HepG2 (cell line): ENCODE measurements around the gene KSR1. TPM values are rescaled to one million over a fixed set of nuclear protein-coding genes. Genes with fewer than 3 reads are reported as not detected.

ENCODE experiments used
- ATAC-seq: fragments of 200-7000 bp; cut with Tn5 transposase; 3 replicates; pipeline ENCODE4 v1.9.1; 2020; ENCODE audit warnings: mild to moderate bottlenecking, moderate library complexity
- BruUV-seq: library from RNA; stranded (reverse); fragments of 400-500 nt; replicated peaks from 2 replicates; lab custom pipeline; 2021; lab: Mats Ljungman, UMichigan
- CTCF ChIA-PET: fragments of 300-600 bp; formaldehyde crosslinking; extraction: SDS; loops from one replicate; lab custom pipeline; 2021; ENCODE audit warnings: low total read pairs, inconsistent platforms, low intra/inter-chr PET ratio; lab: Yijun Ruan, JAX
- POLR2A ChIA-PET: fragments of 350-600 bp; sonication (Branson Sonifier 250); formaldehyde crosslinking; loops from one replicate; lab custom pipeline; 2020; ENCODE audit warnings: antibody characterized with exemption, inconsistent platforms; lab: Yijun Ruan, JAX
- DNase-seq: peaks from one replicate; pipeline ENCODE4 v3.0.0-alpha.2; 2015; ENCODE audit warnings: low spot score
- FAIRE-seq: peaks from 3 replicates; lab custom pipeline; 2011; peaks lifted over from hg19 to GRCh38; lab: Jason Lieb, UNC
- H2AFZ ChIP-seq: one replicate; pipeline ENCODE4 v1.6.1; 2011; ENCODE audit warnings: low read length, inconsistent platforms
- H3K27ac ChIP-seq: fragments of 300-600 bp; 3 replicates; pipeline ENCODE4 v1.8.0; 2011; ENCODE audit warnings: mixed run types, mild to moderate bottlenecking, mixed read lengths, low read length, inconsistent platforms; ENCODE audit not compliant: insufficient read depth; ENCODE audit errors: extremely low read length
- H3K27me3 ChIP-seq, 2 experiments: fragments of 200-600 bp in 1 of 2; 2 replicates in 1 of 2; 3 replicates in 1 of 2; pipeline versions ENCODE4 v1.6.0 to v1.8.0; 2011; ENCODE audit warnings: low read length in 2 of 2, mild to moderate bottlenecking in 2 of 2, moderate library complexity in 2 of 2, inconsistent platforms in 1 of 2; ENCODE audit not compliant: insufficient read depth in 2 of 2, control insufficient read depth in 1 of 2
- H3K36me3 ChIP-seq, 2 experiments: fragments of 200-600 bp in 1 of 2; replicated peaks in 1 of 2; 2 replicates in 1 of 2; 3 replicates in 1 of 2; pipeline versions ENCODE4 v1.5.1 to v1.8.0; 2011; ENCODE audit warnings: low read length in 2 of 2, inconsistent platforms in 1 of 2; ENCODE audit not compliant: insufficient read depth in 2 of 2, control insufficient read depth in 1 of 2
- H3K4me1 ChIP-seq: 2 replicates; pipeline ENCODE4 v1.5.1; 2012; ENCODE audit warnings: low read length, inconsistent platforms; ENCODE audit not compliant: insufficient read depth
- H3K4me2 ChIP-seq: 2 replicates; pipeline ENCODE4 v1.6.0; 2011; ENCODE audit warnings: low read depth, low read length, inconsistent platforms
- H3K4me3 ChIP-seq, 3 experiments: fragments of 200-600 bp in 1 of 3; sonication (generic), shearing (Covaris generic) in 1 of 3; replicated peaks in 1 of 3; 2 replicates each; pipeline ENCODE4 v1.5.1; 2011 to 2016; ENCODE audit warnings: low read length in 3 of 3, inconsistent platforms in 2 of 3, low read depth in 2 of 3, mild to moderate bottlenecking in 2 of 3, control low read depth in 1 of 3, mixed read lengths in 1 of 3; ENCODE audit not compliant: insufficient read depth in 1 of 3
- H3K79me2 ChIP-seq: one replicate; pipeline ENCODE4 v1.6.1; 2011; ENCODE audit warnings: low read length, inconsistent platforms; ENCODE audit not compliant: insufficient read depth
- H3K9ac ChIP-seq: 2 replicates; pipeline ENCODE4 v1.6.0; 2011; ENCODE audit warnings: mild to moderate bottlenecking, low read depth, low read length, inconsistent platforms; ENCODE audit not compliant: insufficient read depth
- H3K9me3 ChIP-seq: 2 replicates; pipeline ENCODE4 v1.5.1; 2012; ENCODE audit warnings: mild to moderate bottlenecking, low read length
- H4K20me1 ChIP-seq: 2 replicates; pipeline ENCODE4 v1.6.0; 2011; ENCODE audit warnings: inconsistent platforms, mild to moderate bottlenecking, low read length, moderate library complexity; ENCODE audit not compliant: insufficient read depth
- DR1 ChIP-seq: sonication (generic); formaldehyde crosslinking; IDR thresholded peaks from 2 replicates; pipeline ENCODE4 v1.8.0; 2021; ENCODE audit warnings: mild to moderate bottlenecking, missing genetic modification reagents, inconsistent platforms
- KDM1A ChIP-seq: IDR thresholded peaks from 2 replicates; pipeline ENCODE4 v1.6.1; 2016; ENCODE audit warnings: missing compliant biosample characterization
- MED13 ChIP-seq: sonication (generic); formaldehyde crosslinking; IDR thresholded peaks from 2 replicates; pipeline ENCODE4 v1.5.0; 2020; ENCODE audit warnings: missing genetic modification reagents
- REXO4 ChIP-seq: sonication (generic); formaldehyde crosslinking; IDR thresholded peaks from 2 replicates; pipeline ENCODE4 v1.8.0; 2022; ENCODE audit warnings: missing genetic modification reagents, mild to moderate bottlenecking, borderline replicate concordance
- SIX1 ChIP-seq: sonication (generic); formaldehyde crosslinking; IDR thresholded peaks from 2 replicates; pipeline ENCODE4 v1.4.0; 2020; ENCODE audit warnings: missing genetic modification reagents, borderline replicate concordance
- SP5 ChIP-seq: IDR thresholded peaks from 2 replicates; pipeline ENCODE4 v1.6.1; 2016; ENCODE audit warnings: low read depth, borderline replicate concordance
- SRSF9 ChIP-seq: fragments of 200-400 bp; formaldehyde crosslinking; IDR thresholded peaks from 2 replicates; pipeline ENCODE4 v1.6.1; 2018; ENCODE audit warnings: borderline replicate concordance, mild to moderate bottlenecking, low read depth, low read length; ENCODE audit not compliant: insufficient read depth, poor library complexity, severe bottlenecking
- ZIK1 ChIP-seq: sonication (generic); formaldehyde crosslinking; IDR thresholded peaks from 2 replicates; pipeline ENCODE4 v1.5.0; 2020; ENCODE audit warnings: mild to moderate bottlenecking, low read depth, missing genetic modification reagents, borderline replicate concordance
- ZNF30 ChIP-seq: sonication (generic); formaldehyde crosslinking; IDR thresholded peaks from 2 replicates; pipeline ENCODE4 v1.5.0; 2020; ENCODE audit warnings: mild to moderate bottlenecking, missing genetic modification reagents
- ZNF709 ChIP-seq: sonication (generic); formaldehyde crosslinking; IDR thresholded peaks from 2 replicates; pipeline ENCODE4 v1.5.0; 2020; ENCODE audit warnings: mild to moderate bottlenecking, missing genetic modification reagents
- whole genome bisulfite sequencing: methylation state at CpG from one replicate; pipeline ENCODE4 v1.1.6; 2017; ENCODE audit warnings: low lambda C conversion rate; 5-methylcytosine and 5-hydroxymethylcytosine counted together
- in situ Hi-C: cut with HindIII; loops from 2 replicates; pipeline ENCODE4 v1.10.0; 2017; ENCODE audit warnings: low pct_unique_long_range_greater_than_20kb; ENCODE audit not compliant: extremely low pct_ligation_motif_present
- intact Hi-C: fragments of 100-400 bp; cut with micrococcal nuclease; formaldehyde crosslinking; loops from one replicate; pipeline ENCODE4 v1.10.0; 2022; ENCODE audit not compliant: unreplicated experiment
- polyA plus RNA-seq, 8 experiments: library from polyadenylated mRNA; depleted of rRNA in 3 of 8; stranded (reverse) in 7 of 8; unstranded in 1 of 8; fragments of >200 nt; fragmentation: Illumina TruSeq in 4 of 8; extraction: Trizol in 4 of 8; gene quantifications; 2 replicates each; pipeline versions ENCODE4 v1.2.1 to v1.2.3, GENCODE V29; 2011 to 2016; ENCODE audit warnings: low read depth in 4 of 8, missing spikeins in 1 of 8, mixed read lengths in 1 of 8; ENCODE audit not compliant: insufficient read depth in 1 of 8
- total RNA-seq, 5 experiments: library from RNA; depleted of rRNA; stranded (reverse); fragments of >200 nt; fragmentation: Illumina TruSeq; extraction: Trizol; gene quantifications; 2 replicates each; pipeline ENCODE4 v1.2.3, GENCODE V29; 2016; ENCODE audit warnings: low read depth in 1 of 5
- TF ChIP-seq, protein P1 (sequence below): sonication (generic); formaldehyde crosslinking; IDR thresholded peaks from one replicate; pipeline ENCODE4 v1.5.1; 2020; ENCODE audit warnings: mild to moderate bottlenecking, missing genetic modification reagents; ENCODE audit errors: not compliant biosample characterization

Gene KSR1
- total and polyA plus RNA-seq, 2 of the 13 experiments (the other 11 are each of a cell fraction or from before 2014, with no cell fraction given) = 10.1 to 16.6 TPM

DNA sequence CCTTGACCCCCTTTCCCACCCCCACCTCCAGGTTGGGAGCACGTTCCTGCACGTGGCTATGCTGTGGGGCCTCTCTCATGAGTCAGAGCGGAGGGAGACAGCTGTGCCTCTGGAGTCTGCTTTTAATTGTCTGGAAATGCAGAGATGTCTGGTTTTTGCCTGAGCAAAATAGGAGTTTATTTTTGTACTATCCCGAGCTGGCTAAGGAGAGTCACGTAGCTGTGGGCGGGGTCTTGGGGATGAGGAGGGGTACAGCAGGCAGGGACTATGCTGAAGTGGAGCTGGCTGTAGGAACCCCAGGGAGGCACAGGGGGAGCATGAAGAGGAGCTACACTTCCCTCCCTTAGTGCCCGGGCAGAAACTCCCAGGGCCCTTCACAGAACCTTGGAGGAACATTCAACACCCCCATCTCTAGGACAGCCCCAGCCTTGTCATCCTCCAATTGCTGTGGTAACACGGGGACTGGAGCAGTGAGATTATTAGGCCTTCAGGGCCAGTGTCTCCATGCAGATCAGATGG, 130.0 kb downstream of the KSR1 start:
- TF ChIP-seq MED13 (CRISPR knock-in tag) = no peak
- H3K27ac ChIP-seq = no peak overlapping the region
- no peaks in the 10 kb centered on the region for H3K27me3 ChIP-seq
- ChIA-PET CTCF (no interaction called here), POLR2A (no interaction called here)
- no peaks in the 10 kb centered on the region for H4K20me1 ChIP-seq
- no peak overlapping the region for H3K4me3 ChIP-seq
- no peaks in the 10 kb centered on the region for H3K79me2 ChIP-seq
- ATAC-seq = no peak
- no TSS peak for BruUV-seq
- WGBS = 96% methylated on average over 7 of the region's 8 CpGs
- H3K9ac ChIP-seq = no peak overlapping the region
- H3K4me2 ChIP-seq = no peak overlapping the region
- intact Hi-C loops = no loop called here
- H2AFZ ChIP-seq = no peak overlapping the region
- in situ Hi-C loops = no loop called here
- no peaks in the 10 kb centered on the region for H3K4me1 ChIP-seq
- H3K36me3 ChIP-seq = peaks cover 12 to 50% of the 10 kb centered on the region in 2 experiments
- DNase-seq = no peak
- H3K9me3 ChIP-seq = no peaks in the 10 kb centered on the region
- no peak for FAIRE-seq

DNA sequence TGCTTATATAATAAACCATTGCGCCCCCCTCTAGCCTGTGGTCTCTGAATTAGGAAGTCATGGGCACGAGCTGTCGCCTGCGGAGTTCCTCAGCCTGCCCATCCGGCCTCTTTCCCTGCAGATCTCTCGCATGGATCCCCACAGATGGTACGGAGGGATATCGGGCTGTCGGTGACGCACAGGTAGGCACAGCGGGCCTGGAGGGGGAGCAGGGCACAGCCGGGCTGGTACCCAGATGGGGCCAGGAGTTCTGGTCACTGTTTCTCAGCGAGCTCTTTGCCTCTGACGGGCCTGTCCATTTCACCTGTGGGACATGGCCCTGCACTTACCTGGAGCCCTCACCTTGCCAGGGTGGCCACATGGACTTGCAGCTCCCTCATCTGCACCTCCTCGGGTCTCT, 132.1 kb downstream of the KSR1 start:
- DNase-seq = no peak
- FAIRE-seq = no peak
- TF ChIP-seq SP5 (CRISPR knock-in tag) (no peak), SRSF9 (no peak), ZIK1 (CRISPR knock-in tag) (no peak), ZNF709 (CRISPR knock-in tag) (no peak), KDM1A (CRISPR knock-in tag) (no peak), SIX1 (CRISPR knock-in tag) (no peak), DR1 (CRISPR knock-in tag) (no peak), ZNF30 (CRISPR knock-in tag) (no peak), REXO4 (CRISPR knock-in tag) (no peak)
- TF ChIP-seq, protein P1, sequence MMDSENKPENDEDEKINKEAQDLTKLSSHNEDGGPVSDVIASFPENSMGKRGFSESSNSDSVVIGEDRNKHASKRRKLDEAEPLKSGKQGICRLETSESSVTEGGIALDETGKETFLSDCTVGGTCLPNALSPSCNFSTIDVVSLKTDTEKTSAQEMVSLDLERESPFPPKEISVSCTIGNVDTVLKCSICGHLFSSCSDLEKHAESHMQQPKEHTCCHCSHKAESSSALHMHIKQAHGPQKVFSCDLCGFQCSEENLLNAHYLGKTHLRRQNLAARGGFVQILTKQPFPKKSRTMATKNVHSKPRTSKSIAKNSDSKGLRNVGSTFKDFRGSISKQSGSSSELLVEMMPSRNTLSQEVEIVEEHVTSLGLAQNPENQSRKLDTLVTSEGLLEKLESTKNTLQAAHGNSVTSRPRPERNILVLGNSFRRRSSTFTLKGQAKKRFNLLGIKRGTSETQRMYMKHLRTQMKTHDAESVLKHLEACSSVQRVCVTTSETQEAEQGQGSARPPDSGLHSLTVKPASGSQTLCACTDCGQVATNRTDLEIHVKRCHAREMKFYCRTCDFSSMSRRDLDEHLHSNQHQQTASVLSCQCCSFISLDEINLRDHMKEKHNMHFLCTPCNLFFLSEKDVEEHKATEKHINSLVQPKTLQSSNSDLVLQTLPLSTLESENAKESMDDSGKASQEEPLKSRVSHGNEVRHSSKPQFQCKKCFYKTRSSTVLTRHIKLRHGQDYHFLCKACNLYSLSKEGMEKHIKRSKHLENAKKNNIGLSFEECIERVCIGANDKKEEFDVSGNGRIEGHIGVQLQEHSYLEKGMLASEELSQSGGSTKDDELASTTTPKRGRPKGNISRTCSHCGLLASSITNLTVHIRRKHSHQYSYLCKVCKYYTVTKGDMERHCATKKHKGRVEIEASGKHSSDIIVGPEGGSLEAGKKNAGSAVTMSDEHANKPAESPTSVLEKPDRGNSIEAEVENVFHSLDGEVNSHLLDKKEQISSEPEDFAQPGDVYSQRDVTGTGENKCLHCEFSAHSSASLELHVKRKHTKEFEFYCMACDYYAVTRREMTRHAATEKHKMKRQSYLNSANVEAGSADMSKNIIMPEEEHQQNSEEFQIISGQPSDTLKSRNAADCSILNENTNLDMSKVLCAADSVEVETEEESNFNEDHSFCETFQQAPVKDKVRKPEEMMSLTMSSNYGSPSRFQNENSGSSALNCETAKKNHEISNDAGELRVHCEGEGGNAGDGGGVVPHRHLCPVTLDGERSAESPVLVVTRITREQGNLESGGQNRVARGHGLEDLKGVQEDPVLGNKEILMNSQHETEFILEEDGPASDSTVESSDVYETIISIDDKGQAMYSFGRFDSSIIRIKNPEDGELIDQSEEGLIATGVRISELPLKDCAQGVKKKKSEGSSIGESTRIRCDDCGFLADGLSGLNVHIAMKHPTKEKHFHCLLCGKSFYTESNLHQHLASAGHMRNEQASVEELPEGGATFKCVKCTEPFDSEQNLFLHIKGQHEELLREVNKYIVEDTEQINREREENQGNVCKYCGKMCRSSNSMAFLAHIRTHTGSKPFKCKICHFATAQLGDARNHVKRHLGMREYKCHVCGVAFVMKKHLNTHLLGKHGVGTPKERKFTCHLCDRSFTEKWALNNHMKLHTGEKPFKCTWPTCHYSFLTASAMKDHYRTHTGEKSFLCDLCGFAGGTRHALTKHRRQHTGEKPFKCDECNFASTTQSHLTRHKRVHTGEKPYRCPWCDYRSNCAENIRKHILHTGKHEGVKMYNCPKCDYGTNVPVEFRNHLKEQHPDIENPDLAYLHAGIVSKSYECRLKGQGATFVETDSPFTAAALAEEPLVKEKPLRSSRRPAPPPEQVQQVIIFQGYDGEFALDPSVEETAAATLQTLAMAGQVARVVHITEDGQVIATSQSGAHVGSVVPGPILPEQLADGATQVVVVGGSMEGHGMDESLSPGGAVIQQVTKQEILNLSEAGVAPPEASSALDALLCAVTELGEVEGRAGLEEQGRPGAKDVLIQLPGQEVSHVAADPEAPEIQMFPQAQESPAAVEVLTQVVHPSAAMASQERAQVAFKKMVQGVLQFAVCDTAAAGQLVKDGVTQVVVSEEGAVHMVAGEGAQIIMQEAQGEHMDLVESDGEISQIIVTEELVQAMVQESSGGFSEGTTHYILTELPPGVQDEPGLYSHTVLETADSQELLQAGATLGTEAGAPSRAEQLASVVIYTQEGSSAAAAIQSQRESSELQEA = no peak

More for the DNA sequence above, 132.1 kb downstream of the KSR1 start:
- Histone ChIP-seq H3K36me3 (peaks cover 12 to 62% of the 10 kb centered on the region in 2 experiments), H3K4me3 (no peak overlapping the region), H4K20me1 (no peaks in the 10 kb centered on the region), H3K9ac (no peak overlapping the region), H2AFZ (no peak overlapping the region), H3K4me1 (no peaks in the 10 kb centered on the region), H3K79me2 (no peaks in the 10 kb centered on the region), H3K9me3 (no peaks in the 10 kb centered on the region), H3K4me2 (no peak overlapping the region), H3K27me3 (no peaks in the 10 kb centered on the region), H3K27ac (no peak overlapping the region)
- intact Hi-C loops = no loop called here
- no peak for ATAC-seq
- 94% methylated on average over 12 of the region's 15 CpGs for WGBS
- in situ Hi-C loops = no loop called here
- ChIA-PET POLR2A (no interaction called here), CTCF (no interaction called here)
- BruUV-seq = no TSS peak
